Activated CD4-positive, alpha-beta T cell treated with anti-CD3 and anti-CD28 coated beads for 48 hours (primary cell): ENCODE results near the gene LRRK2.
"Not testable (repeated sequence)": the region's sequence is repeated elsewhere in the genome, so short reads cannot be mapped to it uniquely, and the experiment has no call there.

Experiments
- DNase-seq: peaks from one replicate; pipeline ENCODE4 v3.0.0-alpha.2; 2020

The LRRK2 gene

GRCh38 chr12:40215982-40216381 is 8.8 kb upstream of the LRRK2 start:
- DNase-seq: no peak

GRCh38 chr12:40216516-40217288 is 8.1 kb upstream of the LRRK2 start:
- DNase-seq: no peak

- no peak for DNase-seq
Observed at GRCh38 chr12:40219760-40220159, 5.0 kb upstream of the LRRK2 start.

GRCh38 chr12:40222247-40222646 is 2.5 kb upstream of the LRRK2 start:
- DNase-seq: no peak

GRCh38 chr12:40223646-40224045 is 1.2 kb upstream of the LRRK2 start:
- no peak for DNase-seq

GRCh38 chr12:40225337-40225983 is 663 bp downstream of the LRRK2 start:
- no peak for DNase-seq

- DNase-seq: no peak
Observed at GRCh38 chr12:40225984-40226602, 1.3 kb downstream of the LRRK2 start.

- no peak for DNase-seq
Observed at GRCh38 chr12:40226705-40227104, 1.9 kb downstream of the LRRK2 start.

- DNase-seq: no peak
Observed at GRCh38 chr12:40227447-40227846, 2.6 kb downstream of the LRRK2 start.

- DNase-seq: no peak
Observed at GRCh38 chr12:40228727-40229126, 3.9 kb downstream of the LRRK2 start.

- DNase-seq: no peak
Observed at GRCh38 chr12:40229690-40230651, 5.2 kb downstream of the LRRK2 start.

GRCh38 chr12:40232602-40233001 is 7.8 kb downstream of the LRRK2 start:
- DNase-seq: no peak

- DNase-seq: no peak
Observed at GRCh38 chr12:40233741-40234367, 9.1 kb downstream of the LRRK2 start.

- DNase-seq: no peak
Observed at GRCh38 chr12:40236357-40236850, 11.6 kb downstream of the LRRK2 start.

- no peak for DNase-seq
Observed at GRCh38 chr12:40238266-40238902, 13.6 kb downstream of the LRRK2 start.

- DNase-seq: no peak
Observed at GRCh38 chr12:40238979-40239378, 14.2 kb downstream of the LRRK2 start.

GRCh38 chr12:40240779-40241178 is 16.0 kb downstream of the LRRK2 start:
- no peak for DNase-seq

GRCh38 chr12:40241741-40242140 is 16.9 kb downstream of the LRRK2 start:
- no peak for DNase-seq

- not testable (repeated sequence) for DNase-seq
Observed at GRCh38 chr12:40244526-40245156, 19.8 kb downstream of the LRRK2 start.

GRCh38 chr12:40248034-40248433 is 23.2 kb downstream of the LRRK2 start:
- DNase-seq: no peak
